GM12878 (cell line): ENCODE results near the gene CD27. TPM values are rescaled to one million over a fixed set of nuclear protein-coding genes. Genes with fewer than 3 reads are reported as not detected.
A peak's percentile ranks its signal among the peaks of the same experiment; 100 is the strongest.

Experiments
- ATAC-seq: fragments of 200-7000 bp; cut with Tn5 transposase; 3 replicates; pipeline ENCODE4 v1.9.1; 2020; ENCODE audit warnings: mild to moderate bottlenecking, moderate library complexity
- BruUV-seq: library from RNA; stranded (reverse); fragments of 400-500 nt; replicated peaks from 2 replicates; lab custom pipeline; 2021; lab: Mats Ljungman, UMichigan
- CTCF ChIA-PET: fragments of 300-600 bp; sonication (Branson Sonifier 250); formaldehyde crosslinking; extraction: SDS; loops from one replicate; lab custom pipeline; 2021; ENCODE audit warnings: inconsistent platforms; lab: Yijun Ruan, JAX
- POLR2A ChIA-PET: fragments of 350-600 bp; formaldehyde crosslinking; extraction: SDS; loops from one replicate; lab custom pipeline; 2021; ENCODE audit warnings: inconsistent platforms; lab: Charles Lee
- RAD21 ChIA-PET: fragments of 300-600 bp; sonication (Branson Sonifier 250); formaldehyde crosslinking; loops from one replicate; lab custom pipeline; 2023; ENCODE audit warnings: antibody characterized with exemption; ENCODE audit not compliant: unreplicated experiment; lab: Charles Lee
- SMC1A ChIA-PET: fragments of 300-600 bp; sonication (Branson Sonifier 250); formaldehyde crosslinking; loops from one replicate; lab custom pipeline; 2023; ENCODE audit not compliant: unreplicated experiment, uncharacterized antibody; lab: Charles Lee
- DNase-seq: peaks from one replicate; pipeline ENCODE4 v3.0.0-alpha.2; 2011; ENCODE audit warnings: low read depth, low spot score
- FAIRE-seq: peaks from 3 replicates; lab custom pipeline; 2011; peaks lifted over from hg19 to GRCh38; lab: Jason Lieb, UNC
- H2AFZ ChIP-seq: 2 replicates; pipeline ENCODE4 v1.6.0; 2011; ENCODE audit warnings: low read depth, low read length, control low read depth; ENCODE audit not compliant: control insufficient read depth
- H3K27ac ChIP-seq: 2 replicates; pipeline ENCODE4 v1.5.1; 2011; ENCODE audit warnings: control low read depth; ENCODE audit not compliant: control insufficient read depth, insufficient read depth
- H3K27me3 ChIP-seq, 2 experiments: replicated peaks in 1 of 2; 2 replicates each; pipeline versions ENCODE4 v1.6.0 to v1.6.1; 2011; ENCODE audit warnings: low read length in 1 of 2; ENCODE audit not compliant: control insufficient read depth in 2 of 2, insufficient read depth in 2 of 2
- H3K36me3 ChIP-seq, 2 experiments: 2 replicates each; pipeline ENCODE4 v1.5.1; 2011; ENCODE audit warnings: low read length in 1 of 2; ENCODE audit not compliant: control insufficient read depth in 2 of 2, insufficient read depth in 2 of 2
- H3K4me1 ChIP-seq: 2 replicates; pipeline ENCODE4 v1.6.1; 2011; ENCODE audit warnings: mild to moderate bottlenecking, low read length, moderate library complexity, mixed read lengths; ENCODE audit not compliant: control insufficient read depth, insufficient read depth
- H3K4me2 ChIP-seq: 2 replicates; pipeline ENCODE4 v1.6.0; 2011; ENCODE audit warnings: control low read depth; ENCODE audit not compliant: control insufficient read depth, insufficient read depth
- H3K4me3 ChIP-seq: fragments of 200-600 bp; sonication (generic); 2 replicates; pipeline ENCODE4 v1.5.1; 2016
- H3K79me2 ChIP-seq: 2 replicates; pipeline ENCODE4 v1.6.0; 2011; ENCODE audit warnings: low read length; ENCODE audit not compliant: control insufficient read depth, insufficient read depth
- H3K9ac ChIP-seq: 2 replicates; pipeline ENCODE4 v1.8.0; 2011; ENCODE audit warnings: low read length, control low read depth, mixed read lengths; ENCODE audit not compliant: control insufficient read depth, insufficient read depth
- H3K9me3 ChIP-seq: replicated peaks from 3 replicates; pipeline ENCODE4 v1.5.1; 2011; ENCODE audit warnings: mild to moderate bottlenecking, low read length; ENCODE audit not compliant: control insufficient read depth, insufficient read depth
- H4K20me1 ChIP-seq: 2 replicates; pipeline ENCODE4 v1.6.0; 2011; ENCODE audit not compliant: control insufficient read depth, insufficient read depth
- ESRRA ChIP-seq: IDR thresholded peaks from 2 replicates; pipeline ENCODE4 v1.6.1; 2012; ENCODE audit warnings: mild to moderate bottlenecking, low read length, improper control_type of control experiment
- IKZF1 ChIP-seq: fragments of 450-650 bp; conservative IDR thresholded peaks from 2 replicates; pipeline ENCODE4 v1.6.1; 2017; ENCODE audit warnings: antibody characterized with exemption, mild to moderate bottlenecking
- MYC ChIP-seq: IDR thresholded peaks from 2 replicates; pipeline ENCODE4 v1.6.1; 2011; ENCODE audit warnings: mild to moderate bottlenecking, low read length, moderate library complexity, inconsistent platforms; ENCODE audit not compliant: insufficient read depth, insufficient replicate concordance, insufficient read length, severe bottlenecking
- NFYA ChIP-seq: IDR thresholded peaks from 2 replicates; pipeline ENCODE4 v1.6.1; 2011; ENCODE audit warnings: low read depth, mild to moderate bottlenecking, low read length, improper control_type of control experiment, borderline replicate concordance
- NR2F1 ChIP-seq: fragments of 450-650 bp; conservative IDR thresholded peaks from 2 replicates; pipeline ENCODE4 v1.6.1; 2017; ENCODE audit warnings: mild to moderate bottlenecking
- SREBF1 ChIP-seq: IDR thresholded peaks from 2 replicates; pipeline ENCODE4 v1.6.1; 2012; ENCODE audit warnings: mild to moderate bottlenecking, low read length
- STAT1 ChIP-seq: fragments of 450-650 bp; conservative IDR thresholded peaks from 2 replicates; pipeline ENCODE4 v1.6.1; 2014; ENCODE audit warnings: antibody characterized with exemption, mild to moderate bottlenecking
- ZNF207 ChIP-seq: fragments of 450-650 bp; IDR thresholded peaks from 2 replicates; pipeline ENCODE4 v1.6.1; 2014; ENCODE audit warnings: antibody characterized with exemption, mild to moderate bottlenecking, borderline replicate concordance
- ZNF592 ChIP-seq: fragments of 450-650 bp; IDR thresholded peaks from 2 replicates; pipeline ENCODE4 v1.6.1; 2017; ENCODE audit warnings: mild to moderate bottlenecking, moderate library complexity
- ZNF622 ChIP-seq: fragments of 450-650 bp; IDR thresholded peaks from 2 replicates; pipeline ENCODE4 v1.6.1; 2017; ENCODE audit warnings: mild to moderate bottlenecking, inconsistent platforms
- WGBS: methylation state at CpG from one replicate; pipeline ENCODE4 v1.1.6; 2016; ENCODE audit warnings: low lambda C conversion rate; ENCODE audit not compliant: insufficient replicate concordance, insufficient coverage; ENCODE audit errors: missing lambda C conversion rate; 5-methylcytosine and 5-hydroxymethylcytosine counted together
- in situ Hi-C: fragments of 300-500 bp; cut with MboI; formaldehyde crosslinking; loops from 9 replicates; pipeline ENCODE4 v1.14.3; 2018; ENCODE audit warnings: mixed read lengths
- intact Hi-C: fragments of 100-400 bp; cut with micrococcal nuclease; formaldehyde crosslinking; loops from one replicate; pipeline ENCODE4 v1.14.2; 2022; ENCODE audit not compliant: unreplicated experiment
- polyA plus RNA-seq, 11 experiments: library from polyadenylated mRNA; depleted of rRNA in 4 of 11; unstranded in 6 of 11; stranded (reverse) in 5 of 11; fragments of >200 nt; fragmentation: Nextera tagmentation in 4 of 11; fragmentation: Illumina TruSeq in 1 of 11; extraction: Ambion mirVana in 4 of 11; extraction: Trizol in 1 of 11; gene quantifications; 1 replicate in 1 of 11; 2 replicates in 10 of 11; pipeline versions ENCODE4 v1.2.1 to v1.2.3, GENCODE V29; 2011 to 2016; ENCODE audit warnings: inconsistent platforms in 2 of 11, missing spikeins in 2 of 11, low read depth in 1 of 11
- total RNA-seq, 4 experiments: library from RNA; depleted of rRNA in 3 of 4; stranded (reverse); fragments of >200 nt in 3 of 4; fragmentation: Illumina TruSeq in 1 of 4; extraction: Trizol in 1 of 4; gene quantifications; 2 replicates each; pipeline versions ENCODE4 v1.2.1 to v1.2.3, GENCODE V29; 2013 to 2021
- TF ChIP-seq, protein P1 (sequence below): fragments of 450-650 bp; formaldehyde crosslinking; IDR thresholded peaks from 2 replicates; pipeline ENCODE4 v1.5.0; 2022; ENCODE audit warnings: mild to moderate bottlenecking, missing genetic modification characterization

CD27 gene
- total and polyA plus RNA-seq, 10 of the 15 experiments (the other 5 are each of a cell fraction or from before 2014, with no cell fraction given), result 4.9 to 184 (median 106) TPM

DNA sequence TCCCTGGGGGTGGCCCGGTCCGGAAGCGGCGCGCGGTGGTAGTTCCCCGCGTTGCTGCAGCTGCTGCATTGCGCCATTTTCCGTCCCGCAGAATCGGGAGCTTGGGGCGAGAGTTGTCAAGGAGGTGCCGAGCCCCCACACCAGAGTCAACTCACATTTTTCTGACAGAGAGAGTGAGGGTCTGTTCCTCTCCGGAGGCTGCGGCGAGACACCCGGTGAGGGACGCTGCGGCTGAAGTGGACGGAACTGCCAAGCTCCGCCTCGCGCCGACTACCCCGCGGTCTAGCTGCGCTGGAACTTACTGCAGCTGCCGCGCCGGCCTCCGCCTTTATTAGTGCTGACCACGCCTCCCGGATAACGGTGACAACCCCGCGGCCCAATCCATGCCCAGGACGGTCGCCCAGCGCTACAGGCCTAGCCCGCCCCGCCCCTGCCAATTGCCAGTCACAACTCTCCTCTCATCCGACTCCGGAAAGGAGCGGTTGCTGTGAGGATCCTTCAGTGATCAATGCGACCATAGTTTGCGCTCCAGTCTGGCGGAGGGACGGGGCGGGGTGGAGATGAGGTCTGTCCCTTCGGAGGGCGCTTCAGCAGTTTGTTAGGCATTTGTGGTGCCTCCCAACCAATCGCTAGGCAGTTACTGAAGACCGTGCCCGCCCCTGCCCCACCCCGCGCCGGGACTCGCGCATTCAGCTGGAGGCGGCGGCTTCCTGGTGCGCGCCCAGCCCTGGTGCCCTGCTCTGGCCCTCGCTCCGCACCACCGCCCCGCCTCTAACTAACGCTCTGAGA is 25.8 kb downstream of the CD27 start, which contains the start of gene VAMP1 (continued):
- no peak for TF ChIP-seq ZNF592
- peak; percentile 73 for TF ChIP-seq ZNF207
- no peak for TF ChIP-seq MYC
- TF ChIP-seq ZNF622, result no peak

DNA sequence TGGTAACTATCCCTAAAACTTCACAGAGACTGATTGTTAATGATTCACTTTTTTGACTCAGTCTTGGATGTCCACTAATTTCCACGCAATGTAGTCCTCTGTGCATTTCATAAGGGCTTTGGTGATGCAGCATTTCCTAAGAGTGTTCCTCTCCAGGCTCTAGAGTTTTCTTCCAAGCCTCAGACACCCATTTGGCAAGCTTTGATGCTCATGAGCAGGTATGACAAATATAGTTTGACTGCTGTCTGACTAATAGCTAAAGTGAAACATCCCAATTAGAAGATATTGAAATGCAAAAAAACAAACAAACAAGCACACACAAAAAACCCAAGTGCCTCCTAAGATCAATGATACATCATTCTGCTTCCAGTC is 27.2 kb downstream of the CD27 start:
- no peaks in the 10 kb centered on the region for H3K9me3 ChIP-seq
- in situ Hi-C loops, result no loop called here
- SMC1A ChIA-PET, result interaction anchor here (1.0 to 1.9 kb wide), 3 partner anchors 9 to 21 kb away, joined by 3 to 4 read pairs (median 3); no protein-coding TSS in a partner anchor
- H3K27me3 ChIP-seq, result no peaks in the 10 kb centered on the region
- no peak overlapping the region for H2AFZ ChIP-seq
- BruUV-seq, result no TSS peak
- H3K36me3 ChIP-seq, result no peaks in the 10 kb centered on the region
- no peak overlapping the region for H3K4me2 ChIP-seq
- 100% methylated on average over 1 of the region's 1 CpG for WGBS
- no peak for FAIRE-seq
- RAD21 ChIA-PET, result interaction anchor here (1.2 kb wide), 1 partner anchor 67 kb away, joined by 4 read pairs; no protein-coding TSS in a partner anchor
- H3K27ac ChIP-seq, result no peak overlapping the region
- H3K79me2 ChIP-seq, result peaks cover 34% of the 10 kb centered on the region
- no peak overlapping the region for H3K9ac ChIP-seq
- DNase-seq, result no peak
- POLR2A ChIA-PET, result interaction anchor here (0.6 to 4.7 kb wide), 3 partner anchors 16 to 28 kb away, joined by 3 to 46 read pairs (median 38); partner anchors contain the start of genes CD27 and TAPBPL
- no peak overlapping the region for H3K4me3 ChIP-seq
- H3K4me1 ChIP-seq, result peaks cover 12% of the 10 kb centered on the region
- CTCF ChIA-PET, result interaction anchor here (1.1 to 5.6 kb wide), 5 partner anchors 12 to 86 kb away, joined by 3 to 73 read pairs (median 5); partner anchors contain the start of gene GAPDH
- ATAC-seq, result no peak
- intact Hi-C loops, result no loop called here
- no peaks in the 10 kb centered on the region for H4K20me1 ChIP-seq
- TF ChIP-seq, protein P1, sequence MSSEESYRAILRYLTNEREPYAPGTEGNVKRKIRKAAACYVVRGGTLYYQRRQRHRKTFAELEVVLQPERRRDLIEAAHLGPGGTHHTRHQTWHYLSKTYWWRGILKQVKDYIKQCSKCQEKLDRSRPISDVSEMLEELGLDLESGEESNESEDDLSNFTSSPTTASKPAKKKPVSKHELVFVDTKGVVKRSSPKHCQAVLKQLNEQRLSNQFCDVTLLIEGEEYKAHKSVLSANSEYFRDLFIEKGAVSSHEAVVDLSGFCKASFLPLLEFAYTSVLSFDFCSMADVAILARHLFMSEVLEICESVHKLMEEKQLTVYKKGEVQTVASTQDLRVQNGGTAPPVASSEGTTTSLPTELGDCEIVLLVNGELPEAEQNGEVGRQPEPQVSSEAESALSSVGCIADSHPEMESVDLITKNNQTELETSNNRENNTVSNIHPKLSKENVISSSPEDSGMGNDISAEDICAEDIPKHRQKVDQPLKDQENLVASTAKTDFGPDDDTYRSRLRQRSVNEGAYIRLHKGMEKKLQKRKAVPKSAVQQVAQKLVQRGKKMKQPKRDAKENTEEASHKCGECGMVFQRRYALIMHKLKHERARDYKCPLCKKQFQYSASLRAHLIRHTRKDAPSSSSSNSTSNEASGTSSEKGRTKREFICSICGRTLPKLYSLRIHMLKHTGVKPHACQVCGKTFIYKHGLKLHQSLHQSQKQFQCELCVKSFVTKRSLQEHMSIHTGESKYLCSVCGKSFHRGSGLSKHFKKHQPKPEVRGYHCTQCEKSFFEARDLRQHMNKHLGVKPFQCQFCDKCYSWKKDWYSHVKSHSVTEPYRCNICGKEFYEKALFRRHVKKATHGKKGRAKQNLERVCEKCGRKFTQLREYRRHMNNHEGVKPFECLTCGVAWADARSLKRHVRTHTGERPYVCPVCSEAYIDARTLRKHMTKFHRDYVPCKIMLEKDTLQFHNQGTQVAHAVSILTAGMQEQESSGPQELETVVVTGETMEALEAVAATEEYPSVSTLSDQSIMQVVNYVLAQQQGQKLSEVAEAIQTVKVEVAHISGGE (CRISPR knock-in tag), result no peak
- TF ChIP-seq IKZF1 (no peak), NFYA (no peak), ESRRA (no peak), NR2F1 (no peak), STAT1 (no peak), SREBF1 (no peak)
